Measurements from ENCODE around the gene PYCR2.
A peak's percentile ranks its signal among the peaks of the same experiment; 100 is the strongest.
"Not testable (repeated sequence)": the region's sequence is repeated elsewhere in the genome, so short reads cannot be mapped to it uniquely, and the experiment has no call there.

The PYCR2 gene

DNA sequence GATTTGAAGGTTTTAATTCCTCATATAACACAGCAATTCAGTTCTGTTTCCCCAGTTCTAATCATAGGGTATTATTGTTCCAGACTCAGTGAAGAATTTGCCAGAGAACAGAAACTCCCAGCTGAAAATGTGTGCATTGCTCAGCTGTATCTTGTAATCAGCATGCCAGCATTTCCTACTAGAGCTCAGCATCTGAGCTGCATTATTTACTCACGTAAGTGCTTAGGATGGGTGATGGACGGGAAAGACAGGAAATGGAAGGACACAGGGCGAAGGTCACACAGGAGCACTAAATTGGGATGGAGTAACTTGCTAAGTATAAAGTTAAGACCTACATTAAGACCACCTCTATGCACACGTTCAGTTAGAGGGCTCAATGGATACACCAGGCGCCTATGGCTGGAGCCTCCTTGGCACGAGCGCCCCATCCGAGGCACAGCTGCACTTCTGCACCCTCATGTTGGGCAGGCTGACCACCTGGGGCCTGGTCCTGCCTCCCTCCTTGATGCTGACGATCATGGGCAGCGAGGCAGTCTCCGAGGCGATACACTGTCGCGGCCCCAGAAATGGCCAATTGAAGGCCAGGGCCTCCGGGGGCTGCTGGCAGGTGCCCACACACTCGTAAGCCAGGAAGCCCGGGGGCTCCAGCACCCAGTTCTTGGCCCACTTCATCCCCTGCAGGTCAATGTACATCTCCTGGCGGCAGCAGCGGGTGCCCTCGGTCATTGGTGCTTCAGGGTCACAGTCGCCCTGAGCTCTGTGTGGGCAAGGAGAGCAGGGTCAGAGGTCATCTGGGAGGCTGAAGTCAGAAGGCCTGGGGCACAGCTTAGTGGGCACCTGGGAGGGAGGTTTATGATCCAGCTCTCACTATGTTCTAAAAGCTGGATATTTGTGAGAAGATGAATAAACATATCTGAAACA lies 13.3 kb upstream of the PYCR2 start:
- Histone ChIP-seq H3K4ac (ENCODE audit: low read length) (no peak overlapping the region), H2BK120ac (ENCODE audit: low read depth, low read length) (no peak overlapping the region), H2AK5ac (ENCODE audit: low read depth, low read length) (no peak overlapping the region), H3K4me1 (ENCODE audit: control insufficient read depth in 2 of 2, insufficient read depth in 1 of 2, low read depth in 1 of 2, low read length in 2 of 2) (peaks cover 8 to 14% of the 10 kb centered on the region in 2 donors), H3K79me1 (ENCODE audit: low read depth, low read length) (no peaks in the 10 kb centered on the region), H3K14ac (ENCODE audit: low read length) (no peak overlapping the region), H2BK5ac (ENCODE audit: low read length) (no peak overlapping the region), H3K18ac (ENCODE audit: low read length) (peak overlapping the region; percentile 17), H3K4me3 (ENCODE audit: low read length in 2 of 2) (no peak overlapping the region), H3K23ac (ENCODE audit: low read depth, low read length, poor library complexity) (peak overlapping the region; percentile 95), H3K9me3 (replicated peaks in 1 of 2; ENCODE audit: control insufficient read depth in 2 of 2, insufficient read depth in 1 of 2, low read depth in 1 of 2, low read length in 2 of 2) (no peaks in the 10 kb centered on the region), H3K27me3 (ENCODE audit: control insufficient read depth in 3 of 3, insufficient read depth in 3 of 3, low read depth in 1 of 3, low read length in 3 of 3) (peaks cover 0 to 7% (median 7%) of the 10 kb centered on the region in 3 experiments), H3K27ac (replicated peaks; ENCODE audit: low read length) (no peak overlapping the region), H3K36me3 (replicated peaks in 1 of 2; ENCODE audit: control insufficient read depth in 2 of 2, insufficient read depth in 2 of 2, low read length in 2 of 2) (no peaks in the 10 kb centered on the region), H4K8ac (ENCODE audit: low read depth, low read length) (no peak overlapping the region), H4K91ac (ENCODE audit: low read depth, low read length, poor library complexity) (no peak overlapping the region), H2BK12ac (ENCODE audit: low read length) (no peak overlapping the region), H2BK15ac (ENCODE audit: low read length) (no peak overlapping the region), H3K9ac (ENCODE audit: low read depth, low read length, poor library complexity) (no peak overlapping the region), H2AFZ (ENCODE audit: low read length) (peak overlapping the region; percentile 74), H3K4me2 (ENCODE audit: insufficient read depth, low read length, poor library complexity, severe bottlenecking) (no peak overlapping the region)
- no CpG with 5 or more reads among the region's 21 CpGs for WGBS, 2 donors (ENCODE audit: extremely low coverage in 2 of 2, insufficient read length in 2 of 2, insufficient replicate concordance in 1 of 2)
- DNase-seq (ENCODE audit: low spot score), result no peak

DNA sequence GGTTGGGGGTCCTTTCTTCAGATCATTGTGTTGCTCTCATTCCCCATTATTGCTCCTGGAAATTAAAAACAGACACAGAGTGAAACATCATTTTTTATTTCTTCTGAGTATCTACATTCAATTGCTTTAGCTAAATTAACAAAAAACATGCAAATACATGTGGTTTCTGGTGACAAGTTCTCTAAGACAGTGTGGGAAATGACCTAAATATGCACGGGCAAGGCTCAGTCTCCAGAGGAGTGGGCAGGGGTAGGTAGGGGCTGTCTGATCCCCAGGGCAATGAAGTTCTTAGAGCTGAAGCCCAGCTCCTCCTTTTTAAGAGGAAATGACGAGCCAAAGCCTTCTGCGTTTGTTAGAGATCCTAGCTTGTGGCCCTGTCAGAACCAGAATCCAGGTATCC lies 12.5 kb upstream of the PYCR2 start:
- Histone ChIP-seq H3K4me3 (ENCODE audit: low read length in 2 of 2) (no peak overlapping the region), H2BK12ac (ENCODE audit: low read length) (no peak overlapping the region), H2AK5ac (ENCODE audit: low read depth, low read length) (no peak overlapping the region), H2BK5ac (ENCODE audit: low read length) (no peak overlapping the region), H4K91ac (ENCODE audit: low read depth, low read length, poor library complexity) (no peak overlapping the region), H3K27me3 (ENCODE audit: control insufficient read depth in 3 of 3, insufficient read depth in 3 of 3, low read depth in 1 of 3, low read length in 3 of 3) (peaks cover 0 to 7% (median 5%) of the 10 kb centered on the region in 3 experiments), H3K18ac (ENCODE audit: low read length) (no peak overlapping the region), H3K23ac (ENCODE audit: low read depth, low read length, poor library complexity) (no peak overlapping the region), H3K4ac (ENCODE audit: low read length) (no peak overlapping the region), H3K79me1 (ENCODE audit: low read depth, low read length) (no peaks in the 10 kb centered on the region), H3K4me1 (ENCODE audit: control insufficient read depth in 2 of 2, insufficient read depth in 1 of 2, low read depth in 1 of 2, low read length in 2 of 2) (peaks cover 5 to 10% of the 10 kb centered on the region in 2 donors), H3K9ac (ENCODE audit: low read depth, low read length, poor library complexity) (no peak overlapping the region), H3K36me3 (replicated peaks in 1 of 2; ENCODE audit: control insufficient read depth in 2 of 2, insufficient read depth in 2 of 2, low read length in 2 of 2) (no peaks in the 10 kb centered on the region), H2BK120ac (ENCODE audit: low read depth, low read length) (no peak overlapping the region), H3K9me3 (replicated peaks in 1 of 2; ENCODE audit: control insufficient read depth in 2 of 2, insufficient read depth in 1 of 2, low read depth in 1 of 2, low read length in 2 of 2) (no peaks in the 10 kb centered on the region), H2BK15ac (ENCODE audit: low read length) (no peak overlapping the region), H3K14ac (ENCODE audit: low read length) (no peak overlapping the region), H3K4me2 (ENCODE audit: insufficient read depth, low read length, poor library complexity, severe bottlenecking) (no peak overlapping the region), H4K8ac (ENCODE audit: low read depth, low read length) (no peak overlapping the region), H2AFZ (ENCODE audit: low read length) (peak overlapping the region; percentile 74), H3K27ac (replicated peaks; ENCODE audit: low read length) (no peak overlapping the region)
- DNase-seq (ENCODE audit: low spot score), result no peak
- WGBS, 2 donors (ENCODE audit: extremely low coverage in 2 of 2, insufficient read length in 2 of 2, insufficient replicate concordance in 1 of 2), result no CpG with 5 or more reads among the region's 3 CpGs

DNA sequence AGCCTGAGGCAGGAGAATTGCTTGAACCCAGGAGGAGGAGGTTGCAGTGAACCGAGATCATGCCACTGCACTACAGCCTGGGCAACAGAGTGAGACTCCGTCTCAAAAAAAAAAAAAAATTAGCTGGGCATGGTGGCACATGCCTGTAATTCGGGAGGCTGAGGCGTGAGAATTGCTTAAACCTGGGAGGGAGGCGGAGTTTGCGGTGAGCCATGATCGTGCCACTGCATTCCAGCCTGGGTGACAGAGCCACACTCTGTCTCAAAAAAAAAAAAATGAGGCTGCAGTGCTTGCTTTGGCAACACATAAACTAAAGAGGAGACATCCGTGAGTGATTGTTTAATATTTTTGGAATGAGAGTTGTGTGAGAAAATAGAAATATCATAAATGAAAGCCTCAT lies 12.0 kb upstream of the PYCR2 start:
- H3K4me3 ChIP-seq (ENCODE audit: low read length in 2 of 2); H2BK5ac ChIP-seq (ENCODE audit: low read length): not testable (repeated sequence)

GRCh38 chr1:225934711-225935110 lies 10.7 kb upstream of the PYCR2 start:
- Histone ChIP-seq H3K36me3 (replicated peaks in 1 of 2; ENCODE audit: control insufficient read depth in 2 of 2, insufficient read depth in 2 of 2, low read length in 2 of 2) (no peaks in the 10 kb centered on the region), H4K91ac (ENCODE audit: low read depth, low read length, poor library complexity) (no peak overlapping the region), H3K9me3 (replicated peaks in 1 of 2; ENCODE audit: control insufficient read depth in 2 of 2, insufficient read depth in 1 of 2, low read depth in 1 of 2, low read length in 2 of 2) (no peaks in the 10 kb centered on the region), H3K79me1 (ENCODE audit: low read depth, low read length) (no peaks in the 10 kb centered on the region), H2BK12ac (ENCODE audit: low read length) (no peak overlapping the region), H3K18ac (ENCODE audit: low read length) (no peak overlapping the region), H3K4me1 (ENCODE audit: control insufficient read depth in 2 of 2, insufficient read depth in 1 of 2, low read depth in 1 of 2, low read length in 2 of 2) (peaks cover 0 to 1% of the 10 kb centered on the region in 2 donors), H3K9ac (ENCODE audit: low read depth, low read length, poor library complexity) (no peak overlapping the region), H3K4me2 (ENCODE audit: insufficient read depth, low read length, poor library complexity, severe bottlenecking) (no peak overlapping the region), H3K27ac (replicated peaks; ENCODE audit: low read length) (no peak overlapping the region), H2AFZ (ENCODE audit: low read length) (no peak overlapping the region), H3K27me3 (ENCODE audit: control insufficient read depth in 3 of 3, insufficient read depth in 3 of 3, low read depth in 1 of 3, low read length in 3 of 3) (peaks cover 0 to 3% (median 2%) of the 10 kb centered on the region in 3 experiments), H3K4me3 (ENCODE audit: low read length in 2 of 2) (no peak overlapping the region), H2AK5ac (ENCODE audit: low read depth, low read length) (no peak overlapping the region), H4K8ac (ENCODE audit: low read depth, low read length) (no peak overlapping the region), H3K4ac (ENCODE audit: low read length) (no peak overlapping the region), H3K23ac (ENCODE audit: low read depth, low read length, poor library complexity) (peak overlapping the region; percentile 98), H2BK120ac (ENCODE audit: low read depth, low read length) (no peak overlapping the region), H3K14ac (ENCODE audit: low read length) (no peak overlapping the region), H2BK15ac (ENCODE audit: low read length) (no peak overlapping the region), H2BK5ac (ENCODE audit: low read length) (no peak overlapping the region)
- WGBS, 2 donors (ENCODE audit: extremely low coverage in 2 of 2, insufficient read length in 2 of 2, insufficient replicate concordance in 1 of 2), result no CpG with 5 or more reads among the region's 5 CpGs
- DNase-seq (ENCODE audit: low spot score), result no peak

More for the DNA sequence above, 12.0 kb upstream of the PYCR2 start:
- not testable (repeated sequence) for H3K79me1 ChIP-seq (ENCODE audit: low read depth, low read length); DNase-seq (ENCODE audit: low spot score); H2AFZ ChIP-seq (ENCODE audit: low read length); H3K18ac ChIP-seq (ENCODE audit: low read length); H3K14ac ChIP-seq (ENCODE audit: low read length); H3K27me3 ChIP-seq (ENCODE audit: control insufficient read depth in 3 of 3, insufficient read depth in 3 of 3, low read depth in 1 of 3, low read length in 3 of 3); H3K4ac ChIP-seq (ENCODE audit: low read length); H3K4me1 ChIP-seq (ENCODE audit: control insufficient read depth in 2 of 2, insufficient read depth in 1 of 2, low read depth in 1 of 2, low read length in 2 of 2); H4K91ac ChIP-seq (ENCODE audit: low read depth, low read length, poor library complexity); H3K27ac ChIP-seq (replicated peaks; ENCODE audit: low read length); H3K9ac ChIP-seq (ENCODE audit: low read depth, low read length, poor library complexity); H2BK15ac ChIP-seq (ENCODE audit: low read length); H3K36me3 ChIP-seq (replicated peaks in 1 of 2; ENCODE audit: control insufficient read depth in 2 of 2, insufficient read depth in 2 of 2, low read length in 2 of 2); H2BK12ac ChIP-seq (ENCODE audit: low read length); H2AK5ac ChIP-seq (ENCODE audit: low read depth, low read length); H2BK120ac ChIP-seq (ENCODE audit: low read depth, low read length); H3K4me2 ChIP-seq (ENCODE audit: insufficient read depth, low read length, poor library complexity, severe bottlenecking); H4K8ac ChIP-seq (ENCODE audit: low read depth, low read length); H3K9me3 ChIP-seq (replicated peaks in 1 of 2; ENCODE audit: control insufficient read depth in 2 of 2, insufficient read depth in 1 of 2, low read depth in 1 of 2, low read length in 2 of 2)
- peak overlapping the region; percentile 93 for H3K23ac ChIP-seq (ENCODE audit: low read depth, low read length, poor library complexity)
- no CpG with 5 or more reads among the region's 8 CpGs for WGBS, 2 donors (ENCODE audit: extremely low coverage in 2 of 2, insufficient read length in 2 of 2, insufficient replicate concordance in 1 of 2)
